Neural cell (in vitro differentiated cells): ENCODE data around the gene KRTAP6-2.

Experiments
- EZH2 ChIP-seq: fragments of 200-600, 300-800 bp; shearing (Covaris generic), sonication (generic); IDR thresholded peaks from 2 replicates; pipeline ENCODE4 v1.6.1; 2014; ENCODE audit warnings: antibody characterized with exemption, low read length, borderline replicate concordance, mild to moderate bottlenecking; ENCODE audit not compliant: insufficient read depth, poor library complexity, severe bottlenecking
- POLR2AphosphoS5 ChIP-seq: IDR thresholded peaks from 2 replicates; pipeline ENCODE4 v1.6.1; 2012
- RAD21 ChIP-seq: fragments of 450-650 bp; conservative IDR thresholded peaks from 2 replicates; pipeline ENCODE4 v1.6.1; 2014; ENCODE audit warnings: antibody characterized with exemption, mild to moderate bottlenecking, moderate library complexity
- TAF1 ChIP-seq: IDR thresholded peaks from 2 replicates; pipeline ENCODE4 v1.6.1; 2012; ENCODE audit warnings: low read depth
- TF ChIP-seq, protein P1 (sequence below): fragments of 450-650 bp; IDR thresholded peaks from 2 replicates; pipeline ENCODE4 v1.5.1; 2014; ENCODE audit warnings: antibody characterized with exemption, mild to moderate bottlenecking, moderate library complexity; ENCODE audit not compliant: poor library complexity, severe bottlenecking
- TF ChIP-seq, protein P2 (sequence below): IDR thresholded peaks from 2 replicates; pipeline ENCODE4 v1.6.1; 2012; ENCODE audit warnings: borderline replicate concordance

DNA sequence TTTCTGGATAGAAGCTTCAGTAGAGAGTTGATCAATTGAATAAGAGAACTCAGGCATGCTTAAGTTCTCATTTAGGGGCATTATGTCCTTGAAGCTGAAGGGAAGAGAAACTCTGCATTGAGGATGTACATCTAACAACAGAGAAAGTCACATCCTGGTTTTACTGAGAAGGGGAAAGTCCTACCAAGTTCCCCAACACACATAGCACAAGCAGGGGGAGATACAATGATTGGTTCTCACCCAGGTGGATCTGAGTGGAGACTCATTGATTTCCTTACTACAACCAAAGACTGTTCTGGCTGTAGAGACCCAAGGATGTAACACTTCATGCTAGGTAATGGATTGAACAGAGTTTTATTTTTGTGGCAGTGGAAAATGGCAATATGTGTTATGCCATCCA, 16.5 kb upstream of the KRTAP6-2 start:
- TF ChIP-seq, protein P1, sequence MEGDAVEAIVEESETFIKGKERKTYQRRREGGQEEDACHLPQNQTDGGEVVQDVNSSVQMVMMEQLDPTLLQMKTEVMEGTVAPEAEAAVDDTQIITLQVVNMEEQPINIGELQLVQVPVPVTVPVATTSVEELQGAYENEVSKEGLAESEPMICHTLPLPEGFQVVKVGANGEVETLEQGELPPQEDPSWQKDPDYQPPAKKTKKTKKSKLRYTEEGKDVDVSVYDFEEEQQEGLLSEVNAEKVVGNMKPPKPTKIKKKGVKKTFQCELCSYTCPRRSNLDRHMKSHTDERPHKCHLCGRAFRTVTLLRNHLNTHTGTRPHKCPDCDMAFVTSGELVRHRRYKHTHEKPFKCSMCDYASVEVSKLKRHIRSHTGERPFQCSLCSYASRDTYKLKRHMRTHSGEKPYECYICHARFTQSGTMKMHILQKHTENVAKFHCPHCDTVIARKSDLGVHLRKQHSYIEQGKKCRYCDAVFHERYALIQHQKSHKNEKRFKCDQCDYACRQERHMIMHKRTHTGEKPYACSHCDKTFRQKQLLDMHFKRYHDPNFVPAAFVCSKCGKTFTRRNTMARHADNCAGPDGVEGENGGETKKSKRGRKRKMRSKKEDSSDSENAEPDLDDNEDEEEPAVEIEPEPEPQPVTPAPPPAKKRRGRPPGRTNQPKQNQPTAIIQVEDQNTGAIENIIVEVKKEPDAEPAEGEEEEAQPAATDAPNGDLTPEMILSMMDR: no peak
- TF ChIP-seq EZH2 (no peak), RAD21 (no peak), POLR2AphosphoS5 (no peak), TAF1 (no peak)
- TF ChIP-seq, protein P2, sequence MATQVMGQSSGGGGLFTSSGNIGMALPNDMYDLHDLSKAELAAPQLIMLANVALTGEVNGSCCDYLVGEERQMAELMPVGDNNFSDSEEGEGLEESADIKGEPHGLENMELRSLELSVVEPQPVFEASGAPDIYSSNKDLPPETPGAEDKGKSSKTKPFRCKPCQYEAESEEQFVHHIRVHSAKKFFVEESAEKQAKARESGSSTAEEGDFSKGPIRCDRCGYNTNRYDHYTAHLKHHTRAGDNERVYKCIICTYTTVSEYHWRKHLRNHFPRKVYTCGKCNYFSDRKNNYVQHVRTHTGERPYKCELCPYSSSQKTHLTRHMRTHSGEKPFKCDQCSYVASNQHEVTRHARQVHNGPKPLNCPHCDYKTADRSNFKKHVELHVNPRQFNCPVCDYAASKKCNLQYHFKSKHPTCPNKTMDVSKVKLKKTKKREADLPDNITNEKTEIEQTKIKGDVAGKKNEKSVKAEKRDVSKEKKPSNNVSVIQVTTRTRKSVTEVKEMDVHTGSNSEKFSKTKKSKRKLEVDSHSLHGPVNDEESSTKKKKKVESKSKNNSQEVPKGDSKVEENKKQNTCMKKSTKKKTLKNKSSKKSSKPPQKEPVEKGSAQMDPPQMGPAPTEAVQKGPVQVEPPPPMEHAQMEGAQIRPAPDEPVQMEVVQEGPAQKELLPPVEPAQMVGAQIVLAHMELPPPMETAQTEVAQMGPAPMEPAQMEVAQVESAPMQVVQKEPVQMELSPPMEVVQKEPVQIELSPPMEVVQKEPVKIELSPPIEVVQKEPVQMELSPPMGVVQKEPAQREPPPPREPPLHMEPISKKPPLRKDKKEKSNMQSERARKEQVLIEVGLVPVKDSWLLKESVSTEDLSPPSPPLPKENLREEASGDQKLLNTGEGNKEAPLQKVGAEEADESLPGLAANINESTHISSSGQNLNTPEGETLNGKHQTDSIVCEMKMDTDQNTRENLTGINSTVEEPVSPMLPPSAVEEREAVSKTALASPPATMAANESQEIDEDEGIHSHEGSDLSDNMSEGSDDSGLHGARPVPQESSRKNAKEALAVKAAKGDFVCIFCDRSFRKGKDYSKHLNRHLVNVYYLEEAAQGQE: no peak
